Measurements from ENCODE around the gene AGXT2.

Gene AGXT2

GRCh38 chr5:34957857-34958690, 89.7 kb downstream of the AGXT2 start:
- DNase-seq = no peak

- DNase-seq = no peak
These were observed 90.4 kb downstream of the AGXT2 start for GRCh38 chr5:34957321-34957720.
